ENCODE measurements around the gene CPE.

GRCh38 chr4:165493359-165493758, 114.6 kb downstream of the CPE start:
- peak in 2 of 3 donors; percentile 16 to 57 for TF ChIP-seq CTCF (IDR thresholded peaks at IDR 0.05)
- TF ChIP-seq POLR2A (IDR thresholded peaks at IDR 0.05), result no peak
- no peak for TF ChIP-seq POLR2AphosphoS5 (IDR thresholded peaks at IDR 0.05)
